ENCODE results near the gene CADPS2. TPM values are rescaled to one million over a fixed set of nuclear protein-coding genes. Genes with fewer than 3 reads are reported as not detected.

Gene CADPS2
- total RNA-seq, 1 experiment from 2014 or later, result 12.2 TPM

GRCh38 chr7:122743211-122743610 lies 143.0 kb downstream of the CADPS2 start:
- H3K4me1 Mint-ChIP-seq, result peaks cover 62% of the 10 kb centered on the region
- 0 out of 2 replicates have a peak overlapping the region, but pooled peaks have one; percentile 46 for H3K27ac Mint-ChIP-seq
- DNase-seq (ENCODE audit: low spot score), result no peak
- no peaks in the 10 kb centered on the region for H3K36me3 Mint-ChIP-seq
- no peak overlapping the region for H3K4me3 Mint-ChIP-seq
- TF ChIP-seq E2F4 (CRISPR knock-in tag; IDR thresholded peaks at IDR 0.05; ENCODE audit: borderline replicate concordance, low read depth), result no peak
- TF ChIP-seq KAT7 (CRISPR knock-in tag; IDR thresholded peaks at IDR 0.05; ENCODE audit: borderline replicate concordance), result no peak
- no peak for TF ChIP-seq ZNF121 (CRISPR knock-in tag; IDR thresholded peaks at IDR 0.05)
- no peak for TF ChIP-seq ZMAT4 (CRISPR knock-in tag; IDR thresholded peaks at IDR 0.05)
- TF ChIP-seq TEAD1 (CRISPR knock-in tag; IDR thresholded peaks at IDR 0.05), result no peak
- no peak for TF ChIP-seq TP53 (CRISPR knock-in tag; IDR thresholded peaks at IDR 0.05)
- TF ChIP-seq GABPB1 (CRISPR knock-in tag; IDR thresholded peaks at IDR 0.05), result no peak
- no peaks in the 10 kb centered on the region for H3K9me3 Mint-ChIP-seq
- peak; percentile 71 for ATAC-seq
- ChIA-PET CTCF (no interaction called here), POLR2A (interaction anchor here (0.6 kb wide), 1 partner anchor 25 kb away, joined by 7 read pairs; no protein-coding TSS in a partner anchor)
- no peaks in the 10 kb centered on the region for H3K27me3 Mint-ChIP-seq (ENCODE audit: low read depth)

- no peaks in the 10 kb centered on the region for H3K9me3 Mint-ChIP-seq
- POLR2A ChIA-PET, result interaction anchor here (0.7 kb wide), 1 partner anchor 64 kb away, joined by 8 read pairs; no protein-coding TSS in a partner anchor
- H3K4me1 Mint-ChIP-seq, result peaks cover 70% of the 10 kb centered on the region
- H3K36me3 Mint-ChIP-seq, result peaks cover 2% of the 10 kb centered on the region; the same call in 1 of the 2 replicates
- H3K4me3 Mint-ChIP-seq, result peak overlapping the region; percentile 24; the same call in 1 of the 2 replicates
- ATAC-seq, result peak; percentile 33
- no peaks in the 10 kb centered on the region for H3K27me3 Mint-ChIP-seq (ENCODE audit: low read depth)
- H3K27ac Mint-ChIP-seq, result peak overlapping the region; percentile 82
- CTCF ChIA-PET, result interaction anchor here (1.3 kb wide), 1 partner anchor 64 kb away, joined by 6 read pairs; no protein-coding TSS in a partner anchor
- DNase-seq (ENCODE audit: low spot score), result no peak
- TF ChIP-seq NFYB (CRISPR knock-in tag; conservative IDR thresholded peaks at IDR 0.05; ENCODE audit: low read depth), result no peak
- TF ChIP-seq CBFB (CRISPR knock-in tag; IDR thresholded peaks at IDR 0.05; ENCODE audit: low read depth), result no peak
- TF ChIP-seq ZNF317 (CRISPR knock-in tag; IDR thresholded peaks at IDR 0.05; ENCODE audit: borderline replicate concordance, low read depth), result no peak
- no peak for TF ChIP-seq ZNF396 (CRISPR knock-in tag; IDR thresholded peaks at IDR 0.05; ENCODE audit: borderline replicate concordance)
- no peak for TF ChIP-seq JUN (CRISPR knock-in tag; IDR thresholded peaks at IDR 0.05)
- no peak for TF ChIP-seq ZNF423 (CRISPR knock-in tag; IDR thresholded peaks at IDR 0.05)
- TF ChIP-seq FOXP4 (CRISPR knock-in tag; IDR thresholded peaks at IDR 0.05), result no peak
- no peak for TF ChIP-seq ZBTB43 (CRISPR knock-in tag; IDR thresholded peaks at IDR 0.05)
- TF ChIP-seq EMX1 (CRISPR knock-in tag; IDR thresholded peaks at IDR 0.05), result no peak
- no peak for TF ChIP-seq TP53 (CRISPR knock-in tag; IDR thresholded peaks at IDR 0.05)
- TF ChIP-seq ZNF425 (CRISPR knock-in tag; conservative IDR thresholded peaks at IDR 0.05), result no peak
- no peak for TF ChIP-seq ZBTB21 (CRISPR knock-in tag; IDR thresholded peaks at IDR 0.05; ENCODE audit: borderline replicate concordance)
- TF ChIP-seq SMAD3 (CRISPR knock-in tag; IDR thresholded peaks at IDR 0.05; ENCODE audit: borderline replicate concordance), result no peak
- no peak for TF ChIP-seq ZNF219 (CRISPR knock-in tag; IDR thresholded peaks at IDR 0.05; ENCODE audit: borderline replicate concordance)
- TF ChIP-seq PREB (CRISPR knock-in tag; IDR thresholded peaks at IDR 0.05; ENCODE audit: borderline replicate concordance), result no peak
- no peak for TF ChIP-seq ZSCAN18 (CRISPR knock-in tag; IDR thresholded peaks at IDR 0.05)
- no peak for TF ChIP-seq ZNF121 (CRISPR knock-in tag; IDR thresholded peaks at IDR 0.05)
- no peak for TF ChIP-seq SP1 (CRISPR knock-in tag; conservative IDR thresholded peaks at IDR 0.05)
- TF ChIP-seq SOX15 (CRISPR knock-in tag; IDR thresholded peaks at IDR 0.05), result no peak
Observed at GRCh38 chr7:122738947-122739346, 147.3 kb downstream of the CADPS2 start.

Measured in WTC11 (cell line).